Measurements from ENCODE around the gene NEUROG1. TPM values are rescaled to one million over a fixed set of nuclear protein-coding genes. Genes with fewer than 3 reads are reported as not detected.

NEUROG1 gene
- total RNA-seq, 4 donors from 2014 or later, result not detected

DNA sequence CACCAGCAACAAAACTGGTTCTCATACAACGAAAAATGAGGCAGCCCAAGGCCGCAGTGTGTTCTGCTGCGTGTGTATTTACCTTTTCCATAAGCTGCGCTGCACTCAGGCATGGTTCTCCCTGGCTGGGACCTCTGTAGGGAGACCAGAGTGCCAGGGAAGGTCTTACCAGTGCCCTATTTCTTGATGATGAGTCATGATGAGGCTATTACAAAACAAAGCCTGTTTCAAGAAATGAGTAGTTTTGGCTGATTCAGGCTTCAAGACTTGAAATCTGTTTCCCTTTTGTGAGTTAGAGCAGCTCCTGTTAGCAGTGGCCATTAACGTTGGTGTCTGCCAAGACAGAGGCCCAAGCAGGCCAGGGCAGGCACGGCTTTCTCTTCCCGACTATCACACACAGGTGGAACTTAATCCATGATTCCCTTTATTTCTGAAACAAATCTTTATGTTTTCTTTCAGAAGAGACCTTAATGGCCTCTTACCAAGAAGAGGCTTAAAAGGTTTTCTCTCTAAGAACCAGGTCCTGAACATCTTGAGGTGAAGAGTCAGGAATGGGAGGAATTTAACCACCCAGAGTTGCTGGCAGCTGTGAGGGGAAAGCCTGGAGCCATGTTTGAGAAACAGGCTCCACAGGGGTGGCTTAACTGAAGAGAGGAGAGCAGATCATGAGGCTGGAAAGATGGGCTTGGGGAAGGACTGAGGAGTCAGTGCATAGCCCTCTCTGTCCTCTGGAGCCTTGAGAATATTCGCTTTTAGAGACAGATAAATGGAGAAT lies 42.2 kb downstream of the NEUROG1 start:
- TF ChIP-seq, protein P1, sequence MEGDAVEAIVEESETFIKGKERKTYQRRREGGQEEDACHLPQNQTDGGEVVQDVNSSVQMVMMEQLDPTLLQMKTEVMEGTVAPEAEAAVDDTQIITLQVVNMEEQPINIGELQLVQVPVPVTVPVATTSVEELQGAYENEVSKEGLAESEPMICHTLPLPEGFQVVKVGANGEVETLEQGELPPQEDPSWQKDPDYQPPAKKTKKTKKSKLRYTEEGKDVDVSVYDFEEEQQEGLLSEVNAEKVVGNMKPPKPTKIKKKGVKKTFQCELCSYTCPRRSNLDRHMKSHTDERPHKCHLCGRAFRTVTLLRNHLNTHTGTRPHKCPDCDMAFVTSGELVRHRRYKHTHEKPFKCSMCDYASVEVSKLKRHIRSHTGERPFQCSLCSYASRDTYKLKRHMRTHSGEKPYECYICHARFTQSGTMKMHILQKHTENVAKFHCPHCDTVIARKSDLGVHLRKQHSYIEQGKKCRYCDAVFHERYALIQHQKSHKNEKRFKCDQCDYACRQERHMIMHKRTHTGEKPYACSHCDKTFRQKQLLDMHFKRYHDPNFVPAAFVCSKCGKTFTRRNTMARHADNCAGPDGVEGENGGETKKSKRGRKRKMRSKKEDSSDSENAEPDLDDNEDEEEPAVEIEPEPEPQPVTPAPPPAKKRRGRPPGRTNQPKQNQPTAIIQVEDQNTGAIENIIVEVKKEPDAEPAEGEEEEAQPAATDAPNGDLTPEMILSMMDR (IDR thresholded peaks at IDR 0.05), result no peak
- TF ChIP-seq POLR2A (IDR thresholded peaks at IDR 0.05), result no peak
- 78 to 79% methylated on average over 8 of the region's 8 CpGs for WGBS, 2 donors
- Histone ChIP-seq H3K36me3 (no peaks in the 10 kb centered on the region), H3K4me1 (peaks cover 15 to 17% of the 10 kb centered on the region in 2 donors), H3K27me3 (peaks cover 39% of the 10 kb centered on the region), H3K9me3 (no peaks in the 10 kb centered on the region), H3K4me3 (replicated peaks in 1 of 3) (no peak overlapping the region), H3K27ac (no peak overlapping the region)
- no peak for DNase-seq
- intact Hi-C loops (cut with DNase I), result no loop called here

DNA sequence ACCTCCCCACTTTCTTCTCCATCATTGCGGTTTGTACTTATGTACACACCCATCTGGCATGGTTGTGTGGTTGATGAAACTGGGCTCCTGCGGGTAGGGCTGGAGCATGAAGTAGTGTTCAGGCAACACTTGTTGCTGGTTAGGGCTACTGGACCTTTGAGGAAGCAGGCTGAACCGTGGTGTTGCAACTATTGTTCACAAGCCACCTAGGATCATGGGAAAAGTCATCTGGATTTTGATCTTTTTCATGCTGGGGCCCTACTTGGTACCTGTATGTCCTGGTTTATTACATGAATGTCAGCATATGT lies 43.5 kb downstream of the NEUROG1 start:
- no peak for DNase-seq
- Histone ChIP-seq H3K27me3 (peaks cover 52% of the 10 kb centered on the region), H3K36me3 (no peaks in the 10 kb centered on the region), H3K27ac (no peak overlapping the region), H3K4me3 (replicated peaks in 1 of 3) (no peak overlapping the region), H3K4me1 (peaks cover 19% of the 10 kb centered on the region in 2 donors), H3K9me3 (no peaks in the 10 kb centered on the region)
- WGBS, 2 donors, result 48 to 50% methylated on average over 3 of the region's 3 CpGs
- TF ChIP-seq, protein P1 (IDR thresholded peaks at IDR 0.05), result no peak
- TF ChIP-seq POLR2A (IDR thresholded peaks at IDR 0.05), result no peak
- intact Hi-C loops (cut with DNase I), result no loop called here

DNA sequence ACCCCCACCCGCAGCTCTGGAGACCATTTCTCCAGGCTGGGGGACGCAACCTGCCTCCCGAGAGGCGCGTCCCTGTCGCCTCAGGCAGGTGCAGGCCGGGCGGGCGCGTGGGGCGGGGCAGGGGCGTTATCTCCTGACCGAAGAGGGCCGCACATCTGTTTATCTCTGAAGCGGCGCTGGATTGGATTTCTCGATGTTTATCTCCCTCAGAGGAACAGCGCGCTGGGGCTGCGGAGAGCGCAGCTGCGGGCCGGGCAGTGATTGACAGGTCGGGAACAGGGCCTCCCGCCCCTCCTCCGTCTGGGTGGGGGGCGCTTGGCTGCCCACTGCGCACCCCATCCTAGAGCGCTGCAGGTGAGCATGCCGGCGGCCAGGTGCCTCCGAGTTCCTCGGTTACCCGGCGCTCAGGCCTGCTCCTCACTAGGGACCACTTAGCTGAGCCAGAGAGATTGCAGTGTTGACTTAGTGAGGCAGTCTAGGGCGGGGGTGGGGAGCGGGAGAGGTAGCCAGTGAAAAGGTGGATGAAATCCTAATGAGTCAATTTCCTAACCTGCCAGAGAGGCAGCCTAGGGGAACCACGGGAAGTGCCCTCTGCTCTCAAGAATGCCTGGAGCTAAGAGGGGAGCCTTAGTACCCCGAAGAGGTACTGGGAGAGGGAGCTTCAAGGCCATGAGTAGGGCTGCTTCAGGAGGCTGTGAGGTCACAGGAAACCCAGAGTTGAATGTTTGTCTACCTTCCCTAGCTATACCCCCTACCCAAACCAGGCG lies 44.0 kb downstream of the NEUROG1 start:
- Histone ChIP-seq H3K36me3 (no peaks in the 10 kb centered on the region), H3K27me3 (peaks cover 58% of the 10 kb centered on the region), H3K9me3 (no peaks in the 10 kb centered on the region), H3K4me3 (replicated peaks in 1 of 3) (no peak overlapping the region), H3K4me1 (peaks cover 19% of the 10 kb centered on the region in 2 donors), H3K27ac (no peak overlapping the region)
- DNase-seq, result no peak
- TF ChIP-seq, protein P1 (IDR thresholded peaks at IDR 0.05), result no peak
- no peak for TF ChIP-seq POLR2A (IDR thresholded peaks at IDR 0.05)
- 13 to 22% methylated on average over 8 to 16 of the region's 40 CpGs for WGBS, 2 donors
- intact Hi-C loops (cut with DNase I), result no loop called here

DNA sequence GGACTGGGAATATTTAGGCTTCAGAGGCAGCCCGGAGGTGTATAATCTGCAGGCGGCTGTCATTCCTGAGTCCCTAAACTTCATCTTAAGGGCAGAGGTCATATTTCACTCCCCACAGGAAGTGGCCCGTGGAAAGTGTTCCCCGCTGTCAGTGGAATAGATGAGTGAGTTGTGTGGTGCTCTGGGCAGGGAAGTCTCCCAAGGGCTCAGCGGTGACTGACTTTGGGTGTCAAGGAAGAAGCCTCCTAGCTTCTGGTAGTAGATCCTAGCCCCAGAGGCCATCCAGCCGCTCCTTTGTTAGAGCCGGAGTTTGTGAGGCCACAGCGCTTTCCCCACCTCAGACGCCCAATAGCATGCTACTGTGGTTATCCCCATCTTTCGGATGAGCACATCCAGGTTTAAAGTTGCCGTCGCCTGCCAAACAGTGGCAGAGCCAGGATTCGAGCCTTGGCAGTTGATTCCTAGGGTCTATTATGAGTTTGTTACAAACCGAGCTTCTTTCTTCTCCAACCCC lies 44.7 kb downstream of the NEUROG1 start:
- DNase-seq, result no peak
- no peak overlapping the region for H3K27ac ChIP-seq
- no peaks in the 10 kb centered on the region for H3K9me3 ChIP-seq
- intact Hi-C loops (cut with DNase I), result no loop called here
- 11 to 15% methylated on average over 14 of the region's 14 CpGs for WGBS, 2 donors
- H3K36me3 ChIP-seq, result no peaks in the 10 kb centered on the region
- H3K4me3 ChIP-seq (replicated peaks in 1 of 3), result no peak overlapping the region
- TF ChIP-seq POLR2A (IDR thresholded peaks at IDR 0.05), result no peak
- TF ChIP-seq, protein P1 (IDR thresholded peaks at IDR 0.05), result no peak
- peaks cover 62% of the 10 kb centered on the region for H3K27me3 ChIP-seq
- peaks cover 19% of the 10 kb centered on the region in 2 donors for H3K4me1 ChIP-seq

Measured in thyroid gland (tissue), 4 donors.